Measurements from ENCODE around the gene SSUH2.
"Not testable (repeated sequence)": the region's sequence is repeated elsewhere in the genome, so short reads cannot be mapped to it uniquely, and the experiment has no call there.

The SSUH2 gene

DNA sequence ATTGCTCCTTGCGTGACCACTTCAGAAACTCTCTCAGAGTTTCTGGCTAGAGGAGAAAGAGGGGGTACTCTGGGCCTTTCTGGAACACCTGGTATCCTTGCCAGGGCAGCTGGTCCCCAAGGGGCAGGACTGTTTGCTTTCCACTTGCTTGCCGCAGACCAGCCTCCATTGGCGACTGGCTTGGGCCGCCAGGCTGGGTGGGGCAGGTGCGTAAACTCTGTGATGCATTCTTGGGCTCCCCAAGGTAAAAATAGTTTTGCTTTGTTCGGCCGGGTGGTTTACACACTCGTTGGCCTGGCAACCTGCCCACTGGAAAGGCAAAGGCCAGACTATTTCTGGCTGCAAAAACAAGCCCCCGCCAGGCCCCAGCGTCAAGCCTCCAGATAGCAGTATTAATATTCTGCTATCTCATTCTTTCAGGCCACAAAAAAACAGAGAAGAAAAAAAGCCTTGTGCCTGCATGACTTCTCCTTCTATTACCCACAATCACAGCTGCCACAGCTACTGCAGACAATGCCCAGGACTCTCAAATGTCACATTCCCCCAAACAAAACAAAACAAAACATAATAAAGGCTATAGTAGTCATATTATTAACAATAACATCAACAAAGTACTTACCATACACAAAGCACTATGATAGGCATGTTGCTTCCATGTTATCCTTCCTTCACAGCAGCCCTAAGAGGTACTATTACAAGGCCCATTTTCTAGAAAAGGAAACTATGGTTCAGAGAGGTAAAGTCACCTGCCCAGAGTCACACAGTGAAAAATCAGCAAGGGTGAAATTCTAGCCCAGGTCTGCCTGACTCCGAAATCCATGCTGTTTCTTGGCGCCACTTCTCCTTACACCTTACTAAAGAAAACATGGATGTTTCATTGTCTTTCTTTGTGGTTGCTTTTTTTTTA, 14.0 kb upstream of the SSUH2 start:
- peak; percentile 93 for DNase-seq

DNA sequence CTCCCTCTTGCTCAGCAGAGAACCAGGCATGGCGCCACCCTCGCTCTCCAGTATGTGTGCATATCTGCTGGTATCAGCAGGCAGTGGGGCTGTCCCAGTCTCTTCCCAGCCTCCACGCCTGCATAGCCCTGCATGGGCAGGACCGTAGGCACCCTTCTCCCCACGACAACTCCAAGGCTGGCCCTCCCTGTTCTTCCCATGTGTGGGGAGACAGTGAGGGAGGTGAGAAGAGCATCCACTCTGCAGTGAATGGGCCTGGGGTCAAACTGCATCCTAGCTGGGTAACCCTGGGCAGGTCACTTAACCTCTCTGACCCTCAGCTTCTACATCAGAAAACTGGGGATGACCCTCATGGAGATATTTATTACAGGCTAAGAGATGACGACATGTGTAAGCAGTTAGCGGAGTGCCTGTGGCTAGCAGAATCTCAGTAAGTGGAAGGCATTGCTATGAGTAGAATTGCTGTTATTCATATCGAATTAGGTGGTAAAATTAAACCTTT, 13.3 kb upstream of the SSUH2 start:
- DNase-seq, result no peak

DNA sequence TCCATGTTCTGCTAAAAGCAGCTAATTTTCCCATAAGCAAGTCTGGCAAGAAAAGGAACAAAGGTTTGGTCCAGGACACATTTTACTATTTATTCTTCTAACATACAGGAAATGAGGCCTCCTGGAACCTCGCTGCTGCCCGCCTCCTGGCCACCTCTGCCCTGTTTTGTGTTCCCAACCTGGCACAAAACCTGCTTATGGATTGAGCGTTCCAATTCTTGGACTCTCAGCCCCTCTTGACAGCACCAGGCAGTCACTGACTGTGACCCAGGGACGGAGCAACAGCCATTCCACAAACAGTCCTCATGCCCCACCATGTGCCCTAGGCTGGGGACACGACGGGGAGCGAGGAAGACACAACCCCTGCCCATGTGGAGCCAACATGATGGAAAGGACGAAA, 11.6 kb upstream of the SSUH2 start:
- no peak for DNase-seq

DNA sequence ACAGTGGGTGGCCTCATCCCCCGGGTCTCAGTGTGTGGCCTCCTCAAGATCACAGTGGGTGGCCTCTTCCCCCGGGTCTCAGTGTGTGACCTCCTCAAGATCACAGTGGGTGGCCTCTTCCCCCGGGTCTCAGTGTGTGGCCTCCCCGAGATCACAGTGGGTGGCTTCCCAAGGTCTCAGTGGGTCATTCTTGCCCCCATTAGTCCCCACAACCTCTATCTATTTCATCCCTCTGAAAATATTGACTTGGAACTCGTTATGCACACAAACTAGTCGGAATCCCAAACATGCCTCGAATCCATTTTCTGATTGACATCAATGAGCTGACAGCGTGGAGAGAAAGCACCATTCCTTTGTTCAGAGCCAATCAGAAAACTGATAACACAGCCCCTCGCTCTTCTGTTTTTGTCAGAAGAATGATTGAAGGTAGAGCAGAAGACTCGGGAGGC, 10.8 kb upstream of the SSUH2 start:
- DNase-seq, result no peak

DNA sequence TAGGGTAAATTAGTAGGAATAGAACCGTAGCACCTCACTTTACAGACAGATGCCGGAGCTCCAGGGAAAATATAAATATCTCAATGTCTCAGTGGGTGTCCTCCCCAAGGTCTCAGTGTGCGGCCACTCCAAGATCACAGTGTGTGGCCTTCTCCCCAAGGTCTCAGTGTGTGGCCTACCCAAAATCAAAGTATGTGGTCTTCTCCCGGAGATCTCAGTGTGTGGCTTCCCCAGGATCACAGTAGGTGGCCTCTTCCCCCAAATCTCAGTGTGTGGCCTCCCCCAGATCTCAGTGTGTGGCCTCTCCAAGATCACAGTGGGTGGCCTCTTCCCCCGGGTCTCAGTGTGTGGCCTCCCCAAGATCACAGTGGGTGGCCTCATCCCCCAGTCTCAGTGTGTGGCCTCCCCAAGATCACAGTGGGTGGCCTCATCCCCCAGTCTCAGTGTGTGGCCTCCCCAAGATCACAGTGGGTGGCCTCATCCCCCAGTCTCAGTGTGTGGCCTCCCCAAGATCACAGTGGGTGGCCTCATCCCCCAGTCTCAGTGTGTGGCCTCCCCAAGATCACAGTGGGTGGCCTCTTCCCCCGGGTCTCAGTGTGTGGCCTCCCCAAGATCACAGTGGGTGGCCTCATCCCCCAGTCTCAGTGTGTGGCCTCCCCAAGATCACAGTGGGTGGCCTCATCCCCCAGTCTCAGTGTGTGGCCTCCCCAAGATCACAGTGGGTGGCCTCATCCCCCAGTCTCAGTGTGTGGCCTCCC, 10.2 kb upstream of the SSUH2 start:
- not testable (repeated sequence) for DNase-seq

DNA sequence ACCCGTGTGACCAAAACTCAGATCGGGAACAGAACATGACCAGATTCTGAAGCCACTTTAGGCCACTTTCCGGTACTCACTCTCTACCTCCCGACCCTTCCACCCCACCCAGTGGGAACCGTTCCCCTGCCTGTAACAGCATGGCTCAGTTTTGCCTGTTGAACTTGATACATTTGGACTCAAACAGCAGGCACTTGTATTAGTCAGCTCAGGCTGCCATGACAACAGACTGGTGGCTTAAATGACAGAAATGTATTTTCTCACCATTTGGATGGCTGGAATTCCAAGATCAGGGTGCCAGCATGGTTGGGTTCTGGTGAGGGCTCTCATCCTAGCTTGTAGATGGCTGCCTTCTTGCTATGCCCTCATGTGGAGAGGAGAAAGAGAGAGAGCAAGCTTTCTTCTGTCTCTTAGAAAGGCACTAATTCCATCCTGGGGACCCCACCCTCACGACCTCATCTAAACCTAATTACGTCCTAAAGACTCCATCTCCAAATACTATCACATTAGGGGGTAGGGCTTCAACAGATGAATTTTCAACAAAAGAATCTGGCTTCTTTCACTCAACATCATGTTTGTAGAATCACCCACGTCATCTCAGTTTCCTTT, 9.3 kb upstream of the SSUH2 start:
- no peak for DNase-seq

DNA sequence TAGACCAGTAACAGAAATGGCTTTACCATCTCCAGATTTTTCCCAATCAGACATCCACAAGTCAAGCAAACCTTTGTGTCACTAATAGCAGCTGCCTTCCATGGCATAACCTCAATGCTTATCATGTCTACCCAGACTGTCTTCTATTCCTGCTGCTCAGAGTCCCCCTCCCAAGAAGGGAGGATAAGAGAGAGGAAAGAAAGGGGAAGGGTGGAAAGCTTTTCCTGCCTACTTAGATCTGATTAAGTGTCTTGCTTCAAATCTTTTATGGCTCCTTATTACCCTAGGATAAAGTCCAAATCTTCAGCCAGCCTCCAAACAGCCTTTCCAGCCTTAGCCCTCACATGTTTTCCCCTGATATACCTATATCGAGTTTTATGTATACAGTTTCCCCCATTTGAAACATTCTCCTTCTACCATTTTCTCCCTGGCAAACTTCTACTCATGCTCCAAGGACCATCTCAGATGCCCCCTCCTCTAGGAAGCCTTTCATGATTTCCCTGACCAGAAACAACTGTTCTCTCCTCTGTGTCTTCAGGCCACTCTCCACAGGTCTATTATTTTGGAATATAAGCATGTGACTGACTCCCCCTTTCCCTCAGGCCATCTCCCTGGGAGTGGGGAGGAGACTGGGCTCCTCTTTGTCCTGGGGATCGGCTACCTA, 7.9 kb upstream of the SSUH2 start:
- peak; percentile 70 for DNase-seq

DNA sequence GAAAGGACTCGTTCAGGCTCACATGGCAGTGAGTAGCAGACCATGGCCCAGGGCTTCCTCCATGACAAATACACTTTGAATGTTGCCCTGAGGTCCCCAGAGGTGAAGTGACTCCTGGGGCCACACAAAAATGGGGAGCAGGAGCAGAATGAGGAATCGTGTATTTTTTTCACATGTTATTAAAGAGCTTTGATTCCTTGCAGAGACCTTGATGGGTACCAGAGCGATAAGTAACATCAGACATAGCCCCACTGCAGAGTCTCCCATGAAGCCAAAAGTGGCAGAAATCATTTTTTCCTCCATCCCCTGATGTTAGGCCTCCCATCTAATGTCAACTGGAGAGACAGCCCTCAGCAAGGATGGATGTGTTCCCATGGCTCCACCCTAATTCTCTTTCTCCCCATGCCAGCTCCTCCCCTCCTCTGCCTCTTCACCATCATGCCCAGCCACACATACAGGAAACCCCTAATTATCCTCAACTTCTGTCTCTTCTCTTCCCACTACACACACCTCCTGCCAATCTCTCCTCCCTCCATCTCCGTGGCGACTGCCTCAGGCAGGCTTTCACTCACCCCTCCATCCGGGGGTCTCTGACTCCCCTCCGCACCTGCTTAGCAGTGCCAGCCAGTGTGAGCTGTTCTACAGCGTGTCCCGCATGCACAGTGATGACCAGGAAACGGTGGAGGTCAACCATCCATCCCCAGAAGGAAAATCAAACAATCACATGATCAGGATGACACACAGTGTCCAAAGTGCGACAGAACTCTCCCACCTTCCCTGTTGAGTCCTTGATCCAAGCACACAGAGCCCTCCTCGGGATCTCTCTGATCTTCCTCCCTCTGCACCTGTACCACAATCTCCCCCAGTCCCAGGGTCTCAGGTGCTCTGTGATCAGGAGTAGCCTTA, 7.1 kb upstream of the SSUH2 start:
- DNase-seq, result no peak

DNA sequence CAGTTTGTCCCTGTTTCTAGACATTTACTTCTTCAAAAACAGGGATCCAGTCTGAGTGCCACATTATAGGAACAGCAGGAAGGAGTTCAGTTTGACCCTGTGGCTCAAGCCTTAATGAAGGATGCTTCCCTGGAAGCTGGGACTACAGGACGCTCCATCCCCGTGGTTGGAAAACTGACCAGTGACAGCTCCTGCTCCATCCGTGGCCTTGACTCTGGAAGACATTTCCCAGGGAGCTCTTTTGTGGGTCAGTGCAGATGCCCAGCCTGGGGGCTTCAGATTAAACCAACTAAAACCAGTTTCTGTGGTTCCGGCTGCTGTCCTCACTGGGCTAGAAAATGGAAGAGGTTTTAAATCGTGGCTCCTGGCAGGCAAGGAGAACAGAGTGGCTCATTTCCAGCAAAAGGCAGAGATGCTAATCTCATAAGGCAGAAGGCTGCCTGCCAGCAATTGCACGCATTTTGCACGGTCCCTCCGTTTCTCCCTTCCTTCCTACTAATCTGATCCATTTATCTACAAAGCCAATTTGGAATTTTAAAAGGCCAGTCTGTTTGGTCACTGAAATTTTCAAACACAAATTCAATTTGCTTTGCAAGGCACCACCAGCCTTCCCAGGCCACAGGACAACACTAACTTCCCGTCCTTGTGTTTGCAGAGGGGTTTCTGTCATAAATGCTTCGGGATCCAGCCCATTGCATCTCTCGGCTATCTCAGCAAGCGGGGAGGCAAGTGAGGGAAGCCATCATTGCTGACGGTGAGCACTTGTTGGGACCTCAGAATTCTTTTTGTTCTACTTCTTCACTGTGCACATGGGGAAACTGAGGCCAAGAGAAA, 6.2 kb upstream of the SSUH2 start:
- DNase-seq, result peak; percentile 18

DNA sequence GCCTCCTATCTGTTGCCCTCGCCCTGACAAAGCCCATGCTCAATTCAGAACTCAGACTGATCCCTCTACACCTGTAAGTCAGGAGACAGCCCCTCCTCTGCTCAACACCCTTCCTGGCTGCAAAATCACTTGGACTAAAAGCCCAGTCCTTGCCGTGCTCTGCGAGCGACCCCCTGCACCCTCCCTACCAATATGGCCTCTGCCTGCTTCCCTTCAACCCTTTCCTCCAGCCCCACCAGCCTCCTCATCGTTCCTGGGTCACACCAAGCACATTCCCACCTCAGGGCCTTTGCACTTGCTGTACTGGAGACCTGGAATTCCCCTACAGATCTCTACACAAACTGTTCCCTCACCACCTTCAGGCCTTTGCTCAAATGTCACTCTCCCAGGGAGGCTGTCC, 5.2 kb upstream of the SSUH2 start:
- no peak for DNase-seq

DNA sequence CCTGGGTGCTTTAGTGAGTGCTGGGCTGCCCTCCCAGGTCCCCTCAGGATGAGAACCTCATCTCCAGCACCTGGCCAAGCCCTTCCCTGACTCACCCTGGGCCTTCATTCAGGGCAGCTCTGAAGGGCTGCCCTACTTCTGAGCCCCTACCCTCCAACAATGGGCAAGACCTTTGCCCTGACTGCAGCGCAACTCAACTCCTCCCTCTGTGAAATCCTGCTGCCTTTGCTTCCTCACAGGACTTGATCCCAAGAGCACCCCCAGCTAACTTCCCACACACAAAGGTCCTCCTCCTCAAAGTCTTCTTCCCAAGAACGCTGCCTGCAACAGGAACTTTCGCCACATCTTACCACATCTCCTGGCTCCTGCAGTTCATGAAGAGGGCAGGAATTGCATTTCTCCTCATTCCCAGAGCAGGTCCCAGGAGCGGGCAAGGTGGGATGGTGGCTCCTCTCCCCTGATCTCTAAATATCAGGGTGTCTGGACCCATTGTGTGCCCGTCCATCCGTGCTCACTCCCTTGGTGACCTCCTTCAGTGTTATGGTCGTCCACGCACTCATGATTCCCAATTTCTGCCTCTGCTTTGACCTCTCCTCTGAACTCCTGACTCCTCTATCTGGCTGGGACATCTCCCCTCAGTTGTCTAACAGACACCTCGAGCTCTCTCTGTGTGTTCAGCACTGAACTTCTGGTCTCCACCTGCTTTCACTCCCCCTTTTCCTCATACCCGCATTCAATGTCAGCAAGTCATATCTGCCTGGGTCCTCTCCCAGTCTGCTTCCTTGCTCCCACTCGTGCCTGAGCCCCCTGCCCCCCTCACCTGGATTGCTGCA, 4.5 kb upstream of the SSUH2 start:
- DNase-seq, result no peak

DNA sequence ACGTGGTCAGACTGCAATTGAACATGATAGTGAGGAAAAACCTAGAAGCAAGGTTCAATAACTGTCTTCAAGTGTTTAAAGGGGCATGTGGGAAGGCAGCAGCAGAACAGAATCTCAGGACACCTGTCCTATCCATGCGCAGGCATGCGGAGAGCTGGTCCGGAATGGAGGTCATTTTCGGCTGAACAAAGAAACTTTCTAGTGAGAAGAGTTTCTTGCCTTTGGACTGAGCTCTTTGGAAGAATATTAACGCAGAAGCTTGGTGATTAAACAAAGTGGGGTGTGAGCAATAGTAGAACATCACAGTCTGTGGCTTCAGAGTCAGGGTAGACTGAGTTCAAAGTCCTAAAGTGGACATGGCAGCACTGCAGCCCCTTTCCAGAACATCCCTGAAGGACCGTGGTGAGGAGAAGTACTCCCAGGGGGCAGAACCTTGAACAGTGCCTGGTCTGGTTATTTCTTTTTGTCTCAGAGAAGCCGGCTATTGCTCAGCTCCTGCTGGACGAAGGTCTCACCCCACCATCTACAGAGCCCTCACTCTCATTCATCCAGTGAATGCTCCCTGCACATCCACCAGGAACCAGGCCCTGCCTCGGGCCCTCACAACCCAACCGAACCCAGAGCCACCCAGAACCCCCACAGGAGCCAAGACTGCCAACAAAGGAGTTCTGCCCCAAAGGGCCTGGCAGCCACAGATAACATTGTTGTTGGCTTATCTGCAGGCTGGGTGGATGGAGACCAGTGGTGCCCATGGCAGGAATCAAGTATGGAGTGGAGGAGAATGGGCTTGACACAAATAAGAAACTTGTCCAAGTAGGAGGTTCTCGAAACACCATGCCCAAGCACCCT, 2.8 kb upstream of the SSUH2 start:
- no peak for DNase-seq

DNA sequence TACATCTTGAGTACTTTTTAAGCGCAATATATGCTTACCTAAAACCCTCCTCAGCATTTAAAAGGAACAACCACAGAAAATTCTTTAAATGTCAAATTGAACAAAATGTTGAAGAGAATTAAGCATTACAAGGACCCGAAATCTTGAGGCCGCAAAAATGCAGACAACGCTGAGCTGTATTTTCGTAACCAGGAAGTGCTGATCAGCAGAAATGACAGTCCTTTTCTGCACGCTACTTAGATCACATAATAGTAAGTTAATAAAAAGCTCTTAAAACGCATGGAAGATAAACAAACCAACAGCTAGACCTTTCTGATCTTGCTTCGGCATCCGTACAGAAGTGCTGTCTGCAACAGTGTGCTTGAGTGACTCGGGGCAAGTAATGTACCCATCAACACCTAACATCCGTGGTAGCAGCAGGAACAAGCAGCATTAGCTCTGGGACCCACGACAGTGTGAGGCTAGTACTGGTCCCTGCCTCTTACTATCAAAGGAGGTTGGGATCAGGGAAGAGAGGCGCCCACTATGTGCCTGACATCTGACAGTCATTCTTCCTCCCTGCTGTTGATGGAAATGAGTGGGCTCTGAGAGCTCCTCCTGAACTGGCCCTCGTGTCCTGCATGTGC, 1.8 kb upstream of the SSUH2 start:
- no peak for DNase-seq

DNA sequence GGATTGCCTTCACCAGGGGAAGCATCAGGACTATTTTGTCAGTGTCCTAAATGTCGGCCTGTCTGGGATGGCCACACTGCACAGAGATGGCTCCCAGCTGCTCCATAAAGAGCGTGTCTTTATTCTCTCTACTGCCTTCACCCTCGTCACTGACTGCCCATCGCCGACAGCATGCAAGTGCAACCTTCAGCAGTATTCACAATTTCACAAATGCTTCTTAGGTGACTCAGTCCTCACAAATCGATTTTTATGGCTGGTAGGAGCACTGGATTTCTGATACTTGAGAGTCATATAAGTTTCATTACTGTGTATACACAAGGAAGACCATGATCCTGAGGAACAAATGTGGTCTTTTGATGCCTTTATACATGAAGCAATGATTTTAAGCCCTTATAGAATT, 1.1 kb upstream of the SSUH2 start:
- no peak for DNase-seq

DNA sequence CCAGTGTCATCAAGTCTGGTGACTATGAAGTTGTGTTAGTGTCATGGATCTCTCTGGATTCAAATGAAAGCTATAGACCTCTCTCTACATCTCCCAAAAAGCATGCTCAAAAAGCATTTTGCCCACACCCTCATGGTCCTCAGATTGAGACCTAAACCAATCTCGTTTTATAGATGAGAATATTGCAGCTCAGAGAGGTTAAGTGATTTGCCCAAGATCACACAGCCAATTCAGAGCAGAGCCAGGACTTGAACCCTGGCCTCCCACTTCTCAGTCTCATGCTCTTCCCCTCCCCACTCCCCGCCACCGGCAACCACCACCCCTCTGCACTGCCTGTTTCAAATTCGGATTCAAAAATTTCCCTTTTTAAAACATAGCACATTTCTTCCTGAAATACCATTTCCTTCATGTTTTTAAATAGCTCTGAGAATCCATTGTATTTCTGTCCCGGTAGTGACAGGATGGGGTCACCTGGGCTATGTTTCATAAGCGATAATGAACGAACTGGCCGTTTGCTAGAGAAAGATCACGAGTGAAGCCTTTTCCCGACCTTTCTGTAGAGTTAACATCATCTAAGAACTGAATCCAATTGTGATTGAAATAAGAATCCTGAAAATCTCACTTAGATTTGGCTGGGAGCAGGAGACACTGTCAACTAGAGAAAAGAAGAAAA, 769 bp downstream of the SSUH2 start:
- no peak for DNase-seq

DNA sequence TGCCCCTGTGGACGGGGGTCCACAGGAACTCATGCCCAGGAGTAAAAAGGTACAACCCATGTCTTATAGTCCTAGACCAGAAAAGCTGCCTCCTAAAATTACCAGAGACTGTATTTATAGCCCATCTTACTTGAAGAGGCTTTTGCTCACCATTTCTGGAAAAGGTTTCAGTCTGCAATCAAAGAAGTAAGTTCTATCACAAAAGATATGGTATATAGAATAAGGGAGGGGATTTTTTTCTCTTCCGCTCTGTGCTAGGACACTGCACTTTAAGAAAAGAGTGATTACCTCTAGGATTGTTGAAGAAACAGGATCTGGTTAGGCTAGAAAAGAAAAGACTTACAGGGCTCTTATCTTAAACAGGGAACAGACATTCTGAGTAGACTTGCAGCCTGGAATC, 2.6 kb downstream of the SSUH2 start:
- DNase-seq, result no peak

DNA sequence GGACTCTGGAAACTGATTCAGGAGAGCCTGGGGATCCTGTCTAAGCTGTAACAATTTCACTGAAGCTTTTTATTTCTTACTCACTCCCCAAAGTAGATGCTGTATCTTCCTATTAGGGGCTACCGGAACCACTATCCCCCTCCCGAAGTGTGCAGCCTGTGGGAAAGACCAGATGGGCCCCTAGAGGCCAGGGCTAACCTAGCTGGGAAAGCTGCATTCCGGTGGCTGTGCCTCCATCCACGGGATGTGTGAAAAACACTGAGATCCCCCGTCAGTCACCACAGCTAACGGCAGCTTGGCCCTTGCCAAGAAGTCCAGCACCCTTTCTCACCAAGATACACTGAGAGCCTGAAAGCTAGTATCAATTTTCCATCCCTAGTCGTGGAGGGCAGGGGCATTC, 3.1 kb downstream of the SSUH2 start:
- no peak for DNase-seq

DNA sequence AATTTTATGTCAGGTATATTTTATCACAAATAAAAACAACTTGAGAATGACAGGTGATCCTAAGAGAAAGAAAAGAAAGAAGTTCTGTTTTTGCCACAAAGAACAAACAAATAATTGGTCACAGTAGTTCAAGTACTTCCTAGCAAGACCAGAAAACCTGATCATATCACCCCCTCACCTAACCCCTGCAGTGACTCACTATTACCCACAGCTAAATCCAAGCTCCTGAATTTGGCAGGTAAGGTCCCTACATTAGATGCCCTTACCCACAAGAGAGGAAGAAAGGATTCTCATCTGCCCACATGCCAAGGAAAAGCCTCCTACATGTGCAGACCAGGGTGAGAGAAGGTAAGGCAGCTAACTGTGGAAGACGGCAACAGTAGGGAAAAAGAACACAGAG, 4.4 kb downstream of the SSUH2 start:
- DNase-seq, result no peak

All from OCI-M1 (cell line).